Spleen (tissue), 11 donors: ENCODE measurements around the gene DNAH12. TPM values are rescaled to one million over a fixed set of nuclear protein-coding genes. Genes with fewer than 3 reads are reported as not detected.
"Not testable (repeated sequence)": the region's sequence is repeated elsewhere in the genome, so short reads cannot be mapped to it uniquely, and the experiment has no call there.

Experiments
- DNase-seq: peaks from one replicate; pipeline ENCODE4 v3.0.0-alpha.2; 2020
- H3K27ac ChIP-seq, 8 donors: fragments of 200-600 bp; sonication (generic) in 7 of 8; 1 replicate in 4 of 8; 2 replicates in 4 of 8; pipeline versions ENCODE4 v1.5.0 to v1.8.0; 2016 to 2021; ENCODE audit warnings: inconsistent platforms in 4 of 8, mild to moderate bottlenecking in 4 of 8, moderate library complexity in 1 of 8
- H3K27me3 ChIP-seq, 7 donors: fragments of 200-600 bp; sonication (generic) in 6 of 7; replicated peaks in 1 of 7; 1 replicate in 4 of 7; 2 replicates in 3 of 7; pipeline versions ENCODE4 v1.5.0 to v1.8.0; 2016 to 2021; ENCODE audit warnings: inconsistent platforms in 3 of 7, mild to moderate bottlenecking in 1 of 7
- H3K36me3 ChIP-seq, 6 donors: fragments of 200-600 bp; sonication (generic) in 5 of 6; 1 replicate in 4 of 6; 2 replicates in 2 of 6; pipeline versions ENCODE4 v1.5.0 to v1.8.0; 2016 to 2021; ENCODE audit warnings: inconsistent platforms in 2 of 6
- H3K4me1 ChIP-seq, 6 donors: fragments of 200-600 bp; sonication (generic) in 5 of 6; 1 replicate in 3 of 6; 2 replicates in 3 of 6; pipeline versions ENCODE4 v1.5.0 to v1.8.0; 2016 to 2021; ENCODE audit warnings: inconsistent platforms in 3 of 6
- H3K4me3 ChIP-seq, 8 donors: fragments of 200-600 bp; sonication (generic) in 7 of 8; 1 replicate in 4 of 8; 2 replicates in 4 of 8; pipeline versions ENCODE4 v1.5.0 to v1.8.0; 2016 to 2021; ENCODE audit warnings: inconsistent platforms in 4 of 8, mild to moderate bottlenecking in 4 of 8, moderate library complexity in 2 of 8
- H3K9me3 ChIP-seq, 8 donors: fragments of 200-600 bp; sonication (generic) in 7 of 8; 1 replicate in 4 of 8; 2 replicates in 4 of 8; pipeline versions ENCODE4 v1.5.0 to v1.8.0; 2016 to 2021; ENCODE audit warnings: inconsistent platforms in 4 of 8
- CTCF ChIP-seq, 11 experiments: fragments of 200-600 bp in 7 of 11; fragments of 450-650 bp in 4 of 11; sonication (generic) in 4 of 11; IDR thresholded peaks in 8 of 11; conservative IDR thresholded peaks in 3 of 11; 1 replicate in 7 of 11; 2 replicates in 4 of 11; pipeline versions ENCODE4 v1.4.0 to v1.8.0; 2016 to 2021; ENCODE audit warnings: antibody characterized with exemption in 11 of 11, inconsistent platforms in 4 of 11, mild to moderate bottlenecking in 1 of 11
- POLR2A ChIP-seq, 3 donors: fragments of 450-650 bp; IDR thresholded peaks; one replicate each; pipeline ENCODE4 v1.5.1; 2017; ENCODE audit warnings: antibody characterized with exemption in 3 of 3, mild to moderate bottlenecking in 1 of 3
- POLR2AphosphoS5 ChIP-seq, 3 donors: sonication (generic); formaldehyde crosslinking; IDR thresholded peaks; one replicate each; pipeline ENCODE4 v1.5.1; 2017; ENCODE audit warnings: antibody characterized with exemption in 3 of 3
- WGBS, 5 donors: extraction: QIAGEN DNeasy Blood & Tissue Kit in 3 of 5; methylation state at CpG; one replicate each; pipeline versions ENCODE4 v1.1.5 to v1.1.7; 2013 to 2018; 5-methylcytosine and 5-hydroxymethylcytosine counted together
- intact Hi-C: fragments of 100-400 bp; cut with DNase I; formaldehyde crosslinking; loops from one replicate; pipeline ENCODE4 v1.15.0; 2023; ENCODE audit warnings: low total_unique reads
- polyA plus RNA-seq, 3 donors: library from polyadenylated mRNA; stranded (reverse); fragments of 200-250 nt; gene quantifications; one replicate each; pipeline ENCODE4 v1.2.1, GENCODE V29; 2013
- total RNA-seq, 7 donors: library from RNA; depleted of rRNA in 3 of 7; stranded (reverse); fragments of >200 nt in 3 of 7; fragmentation: NEBNext Ultra II Directional in 4 of 7; extraction: Animal tissue kit (Norgen Biotek cat#: 25700) in 4 of 7; gene quantifications; one replicate each; pipeline versions ENCODE4 v1.1.0 to v1.2.1, GENCODE V29; 2016 to 2021
- donor health status: healthy with polysubstance abuse.
- donor health status: DM: no; HTN: no; CAD: no; lungs with moderate emphysema.
- donor health status: DM: no; HTN: no; CAD: no.
- donor health status: Bipolar disorder and iron deficiency.
- donor health status: healthy.
- donor health status: DM: no; HTN: no; CAD: no.
- donor health status: DM: yes; HTN: yes; CAD: no.

The DNAH12 gene
- total and polyA plus RNA-seq, 10 donors, result 0.09 to 0.39 (median 0.20) TPM; not detected in 2

DNA sequence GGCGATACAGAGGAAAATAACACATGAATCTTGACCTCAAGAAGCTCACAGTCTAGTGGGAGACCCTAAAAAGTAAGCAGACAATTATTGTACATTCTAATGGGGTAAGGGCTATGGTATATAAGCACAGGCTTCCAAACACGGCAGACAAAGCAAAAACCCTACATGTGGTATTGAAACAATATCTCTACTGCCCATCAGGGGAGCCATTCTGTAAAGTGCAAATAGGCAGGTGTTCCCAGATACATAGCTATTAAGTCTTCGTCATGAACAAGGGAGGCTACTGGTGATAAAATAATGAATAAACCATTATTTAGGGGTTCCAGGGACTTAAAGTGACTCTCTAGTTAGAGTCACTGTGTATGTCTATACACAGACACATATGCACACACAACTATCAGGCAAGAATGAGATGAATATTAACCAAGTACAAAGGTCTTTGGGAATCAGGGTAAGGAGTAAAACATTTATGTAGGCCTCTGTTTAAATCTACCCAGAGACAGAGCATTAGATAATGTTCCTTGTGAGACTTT is 213.0 kb downstream of the DNAH12 start:
- WGBS, 5 donors, result 80 to 94% (median 92%) methylated on average over 3 of the region's 3 CpGs
- intact Hi-C loops, result no loop called here

DNA sequence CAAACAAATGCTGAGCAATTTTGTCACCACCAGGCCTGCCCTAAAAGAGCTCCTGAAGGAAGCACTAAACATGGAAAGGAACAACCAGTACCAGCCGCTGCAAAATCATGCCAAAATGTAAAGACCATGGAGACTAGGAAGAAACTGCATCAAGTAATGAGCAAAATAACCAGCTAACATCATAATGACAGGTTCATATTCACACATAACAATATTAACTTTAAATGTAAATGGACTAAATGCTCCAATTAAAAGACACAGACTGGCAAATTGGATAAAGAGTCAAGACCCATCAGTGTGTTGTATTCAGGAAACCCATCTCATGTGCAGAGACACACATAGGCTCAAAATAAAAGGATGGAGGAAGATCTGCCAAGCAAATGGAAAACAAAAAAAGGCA is 217.6 kb downstream of the DNAH12 start:
- WGBS, 5 donors, result 89 to 95% (median 92%) methylated on average over 1 of the region's 1 CpG
- not testable (repeated sequence) for H3K36me3 ChIP-seq

More for the DNA sequence above, 213.0 kb downstream of the DNAH12 start:
- Histone ChIP-seq H3K4me3 (no peak overlapping the region), H3K27ac (no peak overlapping the region), H3K9me3 (no peaks in the 10 kb centered on the region), H3K36me3 (no peaks in the 10 kb centered on the region), H3K4me1 (no peaks in the 10 kb centered on the region), H3K27me3 (no peaks in the 10 kb centered on the region)
- TF ChIP-seq POLR2A (IDR thresholded peaks at IDR 0.05), result no peak
- no peak for TF ChIP-seq CTCF (IDR thresholded peaks at IDR 0.05 in 8 of 11, conservative IDR thresholded peaks at IDR 0.05 in 3 of 11)
- TF ChIP-seq POLR2AphosphoS5 (IDR thresholded peaks at IDR 0.05), result no peak
- no peak for DNase-seq

DNA sequence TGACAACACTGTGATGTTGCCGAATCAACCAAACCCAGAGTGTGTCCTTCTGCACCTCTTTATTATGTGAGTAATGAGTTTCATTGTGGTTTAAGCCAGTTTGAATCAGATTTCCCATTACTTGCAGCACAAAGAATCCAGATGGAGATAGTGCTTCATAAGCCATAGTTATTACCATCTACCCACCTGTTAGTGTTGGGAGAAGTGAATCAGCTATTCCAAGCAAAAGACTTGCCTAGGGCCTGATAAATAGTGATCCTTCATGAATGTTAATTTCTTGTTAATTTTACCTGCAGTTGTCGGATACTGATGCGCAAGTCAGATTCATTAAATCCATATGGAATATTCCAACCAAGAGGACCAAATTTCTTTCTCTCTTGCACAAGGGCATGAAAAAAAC is 229.9 kb downstream of the DNAH12 start:
- H3K9me3 ChIP-seq, result peaks cover 0 to 13% (median 9%) of the 10 kb centered on the region in 8 donors
- no peaks in the 10 kb centered on the region for H3K4me1 ChIP-seq
- DNase-seq, result no peak
- no peak overlapping the region for H3K27ac ChIP-seq
- no peaks in the 10 kb centered on the region for H3K36me3 ChIP-seq
- no peaks in the 10 kb centered on the region for H3K27me3 ChIP-seq
- no peak overlapping the region for H3K4me3 ChIP-seq
- no peak for TF ChIP-seq POLR2A (IDR thresholded peaks at IDR 0.05)
- no peak for TF ChIP-seq CTCF (IDR thresholded peaks at IDR 0.05 in 8 of 11, conservative IDR thresholded peaks at IDR 0.05 in 3 of 11)
- TF ChIP-seq POLR2AphosphoS5 (IDR thresholded peaks at IDR 0.05), result no peak
- 88 to 100% (median 97%) methylated on average over 3 of the region's 3 CpGs for WGBS, 5 donors
- intact Hi-C loops, result no loop called here

More for the DNA sequence above, 217.6 kb downstream of the DNAH12 start:
- H3K4me3 ChIP-seq, intact Hi-C loops, H3K9me3 ChIP-seq, DNase-seq, H3K4me1 ChIP-seq, H3K27me3 ChIP-seq, H3K27ac ChIP-seq: not testable (repeated sequence)

GRCh38 chr3:57309769-57310360 is 234.3 kb downstream of the DNAH12 start:
- Histone ChIP-seq H3K27ac (no peak overlapping the region), H3K27me3 (no peaks in the 10 kb centered on the region), H3K4me1 (no peaks in the 10 kb centered on the region), H3K9me3 (no peaks in the 10 kb centered on the region), H3K36me3 (no peaks in the 10 kb centered on the region), H3K4me3 (no peak overlapping the region)
- 47 to 58% (median 51%) methylated on average over 3 of the region's 3 CpGs for WGBS, 5 donors
- no peak for DNase-seq
- TF ChIP-seq POLR2A (IDR thresholded peaks at IDR 0.05) (no peak), POLR2AphosphoS5 (IDR thresholded peaks at IDR 0.05) (no peak), CTCF (IDR thresholded peaks at IDR 0.05 in 8 of 11, conservative IDR thresholded peaks at IDR 0.05 in 3 of 11) (no peak)
- intact Hi-C loops, result no loop called here

DNA sequence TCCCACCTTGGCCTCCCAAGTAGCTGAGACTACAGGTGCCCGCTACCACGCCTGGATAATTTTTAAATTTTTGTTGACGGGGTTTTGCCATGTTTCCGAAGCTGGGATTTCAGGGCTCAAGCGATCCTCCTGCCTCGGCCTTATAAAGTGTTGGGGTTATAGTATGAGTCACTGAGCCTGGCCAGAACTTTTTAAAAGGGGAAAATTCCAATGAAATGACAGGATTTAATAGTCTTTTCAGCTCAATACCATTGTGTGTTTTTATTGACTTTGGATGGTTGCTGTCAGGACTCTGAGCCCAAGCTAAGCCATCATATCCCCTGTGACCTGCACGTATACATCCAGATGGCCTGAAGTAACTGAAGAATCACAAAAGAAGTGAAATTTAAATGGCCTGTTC is 240.6 kb downstream of the DNAH12 start:
- H3K27ac ChIP-seq, H3K4me3 ChIP-seq, H3K4me1 ChIP-seq, DNase-seq, H3K27me3 ChIP-seq, H3K36me3 ChIP-seq, H3K9me3 ChIP-seq, intact Hi-C loops: not testable (repeated sequence)
- 91 to 97% (median 95%) methylated on average over 7 of the region's 7 CpGs for WGBS, 5 donors
